Dermis blood vessel endothelial cell (primary cell): ENCODE results near the gene FGD2. TPM values are rescaled to one million over a fixed set of nuclear protein-coding genes. Genes with fewer than 3 reads are reported as not detected.

Source experiments
- DNase-seq: peaks from one replicate; pipeline ENCODE4 v3.0.0; 2010
- total RNA-seq: library from RNA; depleted of rRNA; stranded (reverse); fragments of >200 nt; gene quantifications from 2 replicates; pipeline ENCODE4 v1.2.3, GENCODE V29; 2014

FGD2 gene
- total RNA-seq, 1 donor from 2014 or later, result not detected

- DNase-seq, result no peak
These were observed 7.4 kb upstream of the FGD2 start for GRCh38 chr6:36997811-36998722.

GRCh38 chr6:36998723-36999038 is 6.8 kb upstream of the FGD2 start:
- DNase-seq, result no peak

- DNase-seq, result no peak
These were observed 6.2 kb upstream of the FGD2 start for GRCh38 chr6:36999061-36999750.

GRCh38 chr6:36999751-37000125 is 5.7 kb upstream of the FGD2 start:
- no peak for DNase-seq

DNA sequence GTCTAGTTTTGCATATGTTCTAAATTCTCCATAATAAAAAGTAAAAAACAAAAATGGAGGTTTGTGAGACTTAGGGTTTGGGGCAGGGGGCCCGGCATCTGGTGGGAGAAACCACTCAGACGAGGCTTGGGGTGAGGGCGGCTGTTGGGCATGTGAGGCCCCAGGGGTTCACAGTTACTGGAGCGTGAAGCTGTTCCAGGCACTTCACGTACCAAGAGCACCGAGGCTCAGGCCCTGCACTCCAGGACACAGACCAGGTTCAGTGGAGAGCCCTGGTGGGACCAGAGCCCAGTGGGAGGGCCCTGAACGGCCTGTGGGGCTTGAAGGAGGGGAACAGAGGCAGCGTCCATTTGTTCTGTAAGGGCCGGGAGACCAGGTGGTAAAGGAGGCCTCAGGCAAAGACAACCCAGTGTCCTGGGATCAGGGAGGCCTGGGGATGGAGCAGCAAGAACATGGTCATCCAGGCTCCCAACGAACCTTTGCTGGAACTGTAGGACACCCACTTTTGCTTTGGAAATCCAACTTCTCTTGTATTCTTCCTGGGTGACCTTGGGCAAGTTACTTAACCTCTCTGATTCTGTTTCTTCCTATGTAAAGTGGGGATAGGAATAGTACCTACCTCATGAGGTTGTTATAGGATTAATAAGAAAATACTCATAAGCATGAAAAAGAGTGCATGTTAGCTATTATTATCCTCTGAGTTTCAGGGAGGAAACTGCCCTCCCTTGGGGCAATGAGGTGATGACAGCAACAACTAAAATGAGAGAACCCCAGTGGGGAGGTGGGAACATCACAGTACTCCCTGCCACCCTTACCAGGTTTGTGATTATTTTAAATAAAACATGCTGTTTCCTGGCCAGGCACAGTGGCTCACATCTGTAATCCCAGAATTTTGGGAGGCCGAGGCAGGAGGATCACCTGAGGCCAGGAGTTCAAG is 1.1 kb upstream of the FGD2 start:
- DNase-seq, result no peak

GRCh38 chr6:37005827-37006567 is 542 bp downstream of the FGD2 start:
- no peak for DNase-seq

- DNase-seq, result no peak
These were observed 1.4 kb downstream of the FGD2 start for GRCh38 chr6:37006793-37007339.

DNA sequence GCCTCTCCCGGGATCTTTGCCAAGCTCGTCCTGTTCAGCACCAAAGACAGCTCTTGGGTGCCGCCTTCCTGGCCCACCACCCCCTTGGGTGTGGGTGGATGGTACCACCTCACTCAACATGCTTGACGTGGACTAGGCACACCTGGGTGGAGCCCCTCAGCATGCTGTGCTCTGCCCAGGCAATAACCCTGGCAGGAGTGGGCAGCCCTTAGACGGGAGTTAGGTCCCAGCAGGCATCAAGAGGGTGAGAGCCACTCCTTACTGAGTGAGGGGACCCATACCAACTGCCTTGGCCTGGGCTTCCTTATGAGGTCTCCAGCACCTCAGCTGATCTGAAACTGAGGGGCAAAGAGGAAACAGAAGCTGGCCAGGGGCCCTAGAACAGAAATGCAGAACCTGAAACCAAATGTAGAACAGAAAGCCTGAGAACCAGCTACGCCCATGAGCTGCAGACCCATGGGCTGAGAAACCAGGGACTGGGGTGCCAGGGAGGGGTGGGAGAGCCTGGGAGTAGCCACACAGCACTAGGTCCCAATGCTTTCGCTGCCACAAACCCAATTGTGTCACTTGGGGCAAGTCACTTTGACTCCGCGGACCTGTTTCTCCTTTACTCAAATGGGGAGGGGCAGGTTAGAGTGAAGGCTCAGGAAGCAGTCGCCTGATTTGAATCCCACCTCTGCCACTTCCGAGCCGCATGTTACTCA is 2.0 kb downstream of the FGD2 start:
- no peak for DNase-seq

DNA sequence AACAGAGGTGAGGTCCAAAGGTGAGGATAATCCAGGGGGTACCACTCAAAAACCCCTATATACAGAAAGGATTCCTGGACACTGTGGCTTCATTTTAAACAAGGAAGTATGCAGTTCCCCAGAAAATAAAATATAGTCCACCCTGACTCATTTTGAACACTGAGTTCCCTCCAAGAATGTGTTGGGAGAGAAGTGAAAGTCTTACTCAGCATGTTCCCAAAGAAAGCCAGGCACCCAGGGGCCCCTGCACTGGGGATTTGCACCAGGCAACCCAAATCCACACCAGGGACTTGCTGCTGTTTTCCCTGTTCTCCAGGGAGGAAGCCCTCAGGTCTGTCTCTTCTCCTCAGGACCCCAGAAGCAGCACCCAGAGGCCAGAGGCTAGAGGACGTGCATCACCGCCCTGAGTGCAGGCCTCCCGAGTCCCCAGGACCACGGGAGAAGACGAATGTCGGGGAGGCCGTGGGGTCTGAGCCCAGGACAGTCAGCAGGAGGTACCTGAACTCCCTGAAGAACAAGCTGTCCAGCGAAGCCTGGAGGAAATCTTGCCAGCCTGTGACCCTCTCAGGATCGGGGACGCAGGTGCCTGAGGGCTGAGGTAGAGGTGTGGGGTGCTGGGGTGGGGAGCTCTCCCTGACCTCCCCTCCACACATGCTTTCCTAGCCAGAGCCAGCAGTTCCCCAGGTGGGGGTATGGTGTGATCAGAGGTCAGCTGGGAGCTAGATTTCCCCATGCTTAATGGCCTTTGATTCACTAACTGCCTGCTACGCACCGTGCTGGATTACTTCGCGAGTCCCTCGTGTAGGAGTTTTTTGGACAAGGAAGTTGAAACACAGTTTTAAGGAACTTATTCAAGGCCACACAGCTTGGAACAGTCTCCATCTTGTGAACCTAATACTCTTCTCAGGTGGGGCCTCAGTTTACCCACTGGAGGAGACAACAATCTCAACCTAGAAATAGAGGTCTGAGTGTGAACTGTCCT is 3.3 kb downstream of the FGD2 start:
- DNase-seq, result no peak

DNA sequence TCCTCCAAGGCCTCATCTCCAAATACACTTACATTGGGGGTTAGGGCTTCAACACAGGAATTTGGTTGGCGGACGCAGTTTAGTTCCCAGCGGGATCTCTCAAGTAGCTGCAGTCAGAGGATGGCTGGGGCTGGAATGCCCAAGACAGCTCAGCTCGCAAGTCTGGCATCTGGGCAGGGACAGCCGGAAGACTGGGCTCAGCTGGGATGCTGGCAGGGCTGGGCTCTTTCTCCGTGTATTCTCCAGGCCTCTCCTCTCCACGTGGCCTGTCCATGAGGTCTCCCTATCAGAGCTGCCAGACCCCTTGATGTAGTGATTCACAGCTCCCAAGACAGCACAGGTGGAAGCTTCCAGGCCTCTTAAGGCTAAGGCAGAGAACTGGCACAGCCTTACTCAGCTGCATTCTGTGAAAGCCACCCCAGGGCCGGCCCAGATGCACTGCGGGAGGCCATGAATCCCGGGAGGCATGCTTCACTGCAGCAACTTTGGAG is 5.0 kb downstream of the FGD2 start:
- no peak for DNase-seq

DNA sequence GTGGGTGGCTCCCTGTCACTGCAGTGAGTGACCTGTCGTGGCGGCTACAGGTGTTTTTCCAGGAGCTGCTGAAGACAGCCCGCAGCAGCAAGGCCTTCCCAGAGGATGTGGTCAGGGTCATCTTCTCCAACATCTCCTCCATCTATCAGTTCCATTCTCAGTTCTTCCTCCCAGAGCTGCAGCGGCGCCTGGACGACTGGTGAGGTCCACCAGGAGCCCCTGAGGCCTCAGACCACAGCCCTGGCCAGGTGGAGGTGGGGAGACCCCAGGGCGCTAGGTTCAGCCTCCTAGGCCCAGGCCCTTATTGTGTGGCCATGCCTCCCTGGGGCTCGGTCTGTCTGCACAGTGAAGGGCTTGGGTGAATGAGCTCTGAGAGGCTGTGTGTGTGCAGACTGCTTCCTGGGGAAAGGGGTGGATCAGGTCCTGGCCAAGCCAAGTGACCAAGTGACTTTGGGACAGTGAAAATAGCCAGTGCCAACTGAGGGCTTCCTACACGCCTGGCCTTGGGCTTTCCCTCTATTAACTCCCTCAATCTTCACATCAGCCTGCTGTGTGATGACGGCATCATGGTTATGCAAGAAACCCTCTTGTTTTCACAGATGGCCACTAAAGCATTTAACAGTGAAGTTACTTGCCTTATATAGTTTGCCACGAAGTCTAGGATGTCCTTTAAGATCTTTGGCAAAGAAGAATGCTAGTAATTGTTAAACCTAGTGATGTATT is 6.4 kb downstream of the FGD2 start:
- DNase-seq, result no peak

GRCh38 chr6:37013516-37014491 is 8.3 kb downstream of the FGD2 start:
- no peak for DNase-seq

- DNase-seq, result no peak
These were observed 9.2 kb downstream of the FGD2 start for GRCh38 chr6:37014667-37015066.

- no peak for DNase-seq
These were observed 10.1 kb downstream of the FGD2 start for GRCh38 chr6:37015532-37015931.

DNA sequence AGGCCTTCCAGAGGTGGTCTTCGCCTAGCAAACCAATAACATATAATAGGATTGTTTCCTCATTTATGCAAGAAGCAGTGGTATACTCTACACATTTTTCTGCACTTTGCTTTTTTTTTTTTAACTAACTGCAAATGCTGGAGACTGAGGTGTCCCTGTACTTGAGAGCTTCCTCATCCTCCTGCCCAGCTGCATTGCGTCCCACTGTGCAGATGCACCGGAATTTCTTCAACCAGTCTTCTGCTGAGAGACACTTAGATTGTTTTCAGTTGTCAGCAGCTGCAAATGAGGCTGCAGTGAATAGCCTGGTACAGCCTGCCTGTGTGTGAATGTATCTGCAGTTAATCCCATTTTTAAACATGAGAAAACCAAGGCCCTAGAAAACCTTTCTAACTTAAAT is 11.5 kb downstream of the FGD2 start:
- no peak for DNase-seq

- DNase-seq, result no peak
These were observed 12.2 kb downstream of the FGD2 start for GRCh38 chr6:37017606-37018197.
